Lower leg skin (tissue), 3 donors: ENCODE data around the gene PLSCR2.

Experiments
- POLR2A ChIP-seq, 2 donors: fragments of 450-650 bp; IDR thresholded peaks; one replicate each; pipeline ENCODE4 v1.6.1; 2016 to 2017; ENCODE audit warnings: antibody characterized with exemption in 2 of 2, mild to moderate bottlenecking in 1 of 2, moderate library complexity in 1 of 2
- TF ChIP-seq, protein P1 (sequence below), 3 donors: fragments of 450-650 bp; IDR thresholded peaks; one replicate each; pipeline ENCODE4 v1.5.1; 2016; ENCODE audit warnings: antibody characterized with exemption in 3 of 3, mild to moderate bottlenecking in 3 of 3, moderate library complexity in 2 of 3

DNA sequence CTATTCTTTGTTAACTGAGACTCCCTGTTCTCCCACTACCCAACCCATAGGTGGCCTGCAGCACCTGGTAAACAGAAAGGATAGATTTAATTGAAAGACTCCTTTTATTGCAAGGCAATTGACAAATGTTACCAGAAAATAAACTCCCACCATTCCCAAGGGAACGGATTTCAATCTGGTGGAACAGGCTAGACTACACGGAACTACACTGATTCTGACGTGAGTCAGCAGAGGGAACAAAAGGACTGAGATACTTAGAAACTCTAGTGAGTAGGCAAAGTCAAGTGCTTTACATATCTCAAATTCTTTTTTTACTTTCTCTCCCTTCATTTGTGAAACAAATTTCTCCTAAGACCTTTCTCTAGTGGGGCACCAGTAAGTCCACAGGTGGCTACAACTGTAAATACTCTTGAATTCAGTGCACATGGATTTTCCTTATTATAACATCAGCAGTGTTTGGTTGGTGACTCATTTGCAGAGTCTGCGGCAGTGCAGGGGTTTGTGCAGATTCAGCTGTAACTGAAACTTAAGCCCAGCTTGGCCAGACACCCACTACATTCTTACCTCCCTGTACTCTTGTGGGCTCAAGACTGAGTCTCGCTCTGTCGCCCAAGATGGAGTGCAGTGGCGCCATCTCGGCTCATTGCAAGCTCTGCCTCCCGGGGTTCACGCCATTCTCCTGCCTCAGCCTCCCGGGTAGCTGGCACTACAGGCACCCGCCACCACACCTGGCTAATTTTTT is 34.3 kb upstream of the PLSCR2 start:
- TF ChIP-seq, protein P1, sequence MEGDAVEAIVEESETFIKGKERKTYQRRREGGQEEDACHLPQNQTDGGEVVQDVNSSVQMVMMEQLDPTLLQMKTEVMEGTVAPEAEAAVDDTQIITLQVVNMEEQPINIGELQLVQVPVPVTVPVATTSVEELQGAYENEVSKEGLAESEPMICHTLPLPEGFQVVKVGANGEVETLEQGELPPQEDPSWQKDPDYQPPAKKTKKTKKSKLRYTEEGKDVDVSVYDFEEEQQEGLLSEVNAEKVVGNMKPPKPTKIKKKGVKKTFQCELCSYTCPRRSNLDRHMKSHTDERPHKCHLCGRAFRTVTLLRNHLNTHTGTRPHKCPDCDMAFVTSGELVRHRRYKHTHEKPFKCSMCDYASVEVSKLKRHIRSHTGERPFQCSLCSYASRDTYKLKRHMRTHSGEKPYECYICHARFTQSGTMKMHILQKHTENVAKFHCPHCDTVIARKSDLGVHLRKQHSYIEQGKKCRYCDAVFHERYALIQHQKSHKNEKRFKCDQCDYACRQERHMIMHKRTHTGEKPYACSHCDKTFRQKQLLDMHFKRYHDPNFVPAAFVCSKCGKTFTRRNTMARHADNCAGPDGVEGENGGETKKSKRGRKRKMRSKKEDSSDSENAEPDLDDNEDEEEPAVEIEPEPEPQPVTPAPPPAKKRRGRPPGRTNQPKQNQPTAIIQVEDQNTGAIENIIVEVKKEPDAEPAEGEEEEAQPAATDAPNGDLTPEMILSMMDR (IDR thresholded peaks at IDR 0.05): no peak
- TF ChIP-seq POLR2A (IDR thresholded peaks at IDR 0.05): no peak
